GM19043 (cell line): ENCODE measurements around the gene IFNAR2.

Experiments used
- ATAC-seq: cut with Tn5 transposase; IDR thresholded peaks from one replicate; pipeline ENCODE4 v1.9.1; 2021; ENCODE audit warnings: low read depth; ENCODE audit not compliant: unreplicated experiment

IFNAR2 gene

DNA sequence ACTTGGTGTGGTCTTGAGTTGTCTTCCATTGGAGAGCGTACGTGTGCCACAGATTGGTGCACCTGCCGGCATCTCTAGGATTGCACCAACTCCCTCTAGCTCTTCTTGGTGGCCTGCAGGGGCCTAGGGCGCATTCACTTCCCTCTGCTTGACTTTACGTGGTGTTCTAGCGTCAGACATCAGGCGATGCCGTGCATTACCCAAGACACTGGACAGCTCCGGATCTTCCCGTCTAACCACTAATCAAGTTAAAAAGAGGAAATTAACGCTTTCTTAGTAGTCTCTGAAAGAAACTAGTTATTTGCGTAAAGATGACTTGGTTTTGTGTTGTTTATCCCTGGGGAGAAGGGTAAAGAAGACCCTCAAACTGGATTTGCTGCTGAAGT lies 35.9 kb downstream of the IFNAR2 start:
- ATAC-seq = no peak

DNA sequence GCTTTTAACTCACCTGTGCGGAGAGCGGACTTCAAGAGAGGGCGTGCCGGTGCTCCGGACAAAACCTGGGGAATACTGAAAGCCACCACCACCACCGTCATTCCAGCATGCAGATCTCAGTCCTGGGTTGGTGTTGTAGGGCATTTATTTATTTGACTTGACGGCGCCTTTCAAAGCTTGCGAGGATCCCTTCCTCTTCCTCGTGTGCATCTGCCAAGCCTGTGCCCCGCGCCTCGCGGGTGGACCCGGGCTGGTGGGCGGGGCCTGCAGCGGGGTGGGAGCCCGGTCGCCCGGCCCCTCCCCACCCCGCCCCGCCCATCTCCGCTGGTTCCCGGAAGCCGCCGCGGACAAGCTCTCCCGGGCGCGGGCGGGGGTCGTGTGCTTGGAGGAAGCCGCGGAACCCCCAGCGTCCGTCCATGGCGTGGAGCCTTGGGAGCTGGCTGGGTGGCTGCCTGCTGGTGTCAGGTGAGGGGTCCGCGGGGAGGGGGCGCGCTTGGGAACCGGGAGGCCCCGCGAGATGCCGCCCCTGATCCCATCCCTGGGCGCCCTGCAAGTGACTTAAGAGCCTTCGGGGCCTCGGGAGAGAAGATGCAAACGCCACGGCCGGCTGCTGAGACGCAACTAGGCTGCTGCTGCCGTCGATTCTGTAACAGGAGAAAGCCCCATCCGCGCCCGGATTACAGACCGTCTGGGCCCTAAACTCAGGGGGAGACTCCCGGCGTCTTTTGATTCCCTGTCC lies 36.5 kb downstream of the IFNAR2 start, which contains the start of gene IL10RB:
Gene IL10RB (plus strand): TSS at position 318 of the 739 bp plus-strand sequence. CDS start 99 bp downstream, at position 417.
- ATAC-seq = no peak

DNA sequence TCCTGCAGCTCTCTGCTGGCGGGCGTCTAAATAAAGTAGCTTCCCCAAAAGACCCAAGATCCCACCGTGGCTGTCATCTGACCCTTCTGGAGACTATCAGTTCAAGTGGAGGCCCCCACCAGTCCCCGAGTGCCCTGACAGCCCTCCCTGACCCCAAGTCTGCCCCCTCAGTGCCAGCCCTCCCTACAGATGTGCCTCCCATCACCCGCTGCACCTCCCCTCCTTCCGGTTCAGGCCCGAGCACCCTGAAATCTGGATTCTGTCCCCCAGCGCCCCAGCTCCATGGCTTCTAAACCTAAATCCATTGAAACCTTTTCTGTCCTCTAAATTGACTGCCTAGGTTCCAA lies 37.0 kb downstream of the IFNAR2 start:
- no peak for ATAC-seq

DNA sequence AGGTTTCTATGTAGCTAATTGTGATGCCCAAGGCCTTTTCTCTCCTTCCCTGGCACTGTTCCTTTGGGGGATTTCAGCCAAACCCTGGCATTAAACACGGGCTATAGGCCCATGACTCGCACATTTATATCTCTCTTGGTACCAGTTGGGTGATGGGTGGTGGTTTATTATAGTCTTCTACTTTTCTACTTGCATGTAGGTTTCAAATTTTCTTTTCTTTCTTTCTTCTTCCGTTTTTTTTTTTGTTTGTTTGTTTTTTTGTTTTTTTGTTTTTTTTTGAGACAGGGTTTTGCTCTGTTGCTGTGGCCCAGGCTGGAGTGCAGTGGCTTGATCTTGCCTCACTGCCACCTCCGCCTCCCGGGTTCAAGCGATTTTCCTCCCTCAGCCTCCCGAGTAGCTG lies 37.5 kb downstream of the IFNAR2 start:
- no peak for ATAC-seq

DNA sequence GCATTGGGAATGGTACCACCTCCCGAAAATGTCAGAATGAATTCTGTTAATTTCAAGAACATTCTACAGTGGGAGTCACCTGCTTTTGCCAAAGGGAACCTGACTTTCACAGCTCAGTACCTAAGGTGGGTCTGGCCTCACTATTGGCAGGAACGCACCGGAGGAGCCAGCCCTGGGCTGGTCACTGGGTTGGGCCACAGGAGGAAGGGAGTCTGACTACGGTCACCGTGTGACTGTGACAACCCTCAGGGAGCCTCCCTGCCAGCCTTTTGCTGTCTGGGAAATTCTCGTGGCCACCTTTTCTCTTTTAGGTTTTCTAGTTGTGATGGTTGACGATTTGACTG lies 38.6 kb downstream of the IFNAR2 start:
- ATAC-seq = peak; percentile 4

DNA sequence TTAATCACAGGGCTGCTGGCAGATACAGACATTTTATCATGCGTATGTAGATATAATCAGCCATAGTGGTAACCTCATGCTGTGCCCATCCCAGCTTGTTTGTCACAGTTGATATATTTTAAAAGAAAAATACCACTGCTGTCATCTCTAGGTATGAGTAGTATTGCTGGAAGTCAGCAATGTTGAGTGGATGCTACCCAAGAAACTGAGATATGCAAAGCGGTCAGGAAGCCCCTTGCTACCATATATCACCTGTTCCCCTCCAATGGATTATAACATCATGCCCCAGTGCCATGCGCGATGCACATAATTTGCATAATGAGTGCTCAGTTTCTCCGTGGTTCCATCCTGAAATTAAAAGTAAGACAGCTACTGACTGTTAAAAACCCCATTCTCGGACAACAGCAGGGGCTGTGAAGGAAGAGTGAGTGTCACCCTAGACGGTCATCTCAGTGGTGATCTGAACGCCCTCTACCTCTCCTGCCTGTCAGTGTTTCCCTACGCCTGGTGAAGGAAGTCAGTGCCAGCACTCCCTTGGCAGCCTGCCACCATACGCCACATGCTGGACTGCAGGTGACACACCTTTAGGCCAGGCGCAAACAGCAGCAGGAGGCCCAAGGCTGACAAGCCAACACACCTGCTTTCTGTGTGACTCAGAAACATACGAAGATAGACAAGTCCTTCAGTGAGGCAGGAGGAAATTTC lies 39.2 kb downstream of the IFNAR2 start:
- peak; percentile 54 for ATAC-seq

DNA sequence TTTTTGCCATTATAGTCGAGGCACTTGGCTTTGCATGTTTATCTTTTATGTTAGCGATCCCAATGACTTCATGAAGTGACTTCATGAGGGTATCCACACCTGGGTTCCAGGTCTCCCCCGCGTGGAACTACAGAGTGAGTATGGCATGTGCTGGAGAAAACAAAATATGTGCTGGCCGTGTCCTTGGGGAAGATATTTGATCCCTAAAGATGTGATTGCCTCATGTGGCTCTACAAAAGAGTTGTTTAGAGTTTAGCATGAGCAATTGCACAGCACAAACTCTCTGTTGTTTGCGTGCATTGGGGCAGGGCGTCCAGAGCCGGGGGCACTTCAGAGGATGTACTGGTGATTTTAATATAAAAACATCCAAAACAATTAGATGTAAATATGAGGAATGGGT lies 41.2 kb downstream of the IFNAR2 start:
- no peak for ATAC-seq

DNA sequence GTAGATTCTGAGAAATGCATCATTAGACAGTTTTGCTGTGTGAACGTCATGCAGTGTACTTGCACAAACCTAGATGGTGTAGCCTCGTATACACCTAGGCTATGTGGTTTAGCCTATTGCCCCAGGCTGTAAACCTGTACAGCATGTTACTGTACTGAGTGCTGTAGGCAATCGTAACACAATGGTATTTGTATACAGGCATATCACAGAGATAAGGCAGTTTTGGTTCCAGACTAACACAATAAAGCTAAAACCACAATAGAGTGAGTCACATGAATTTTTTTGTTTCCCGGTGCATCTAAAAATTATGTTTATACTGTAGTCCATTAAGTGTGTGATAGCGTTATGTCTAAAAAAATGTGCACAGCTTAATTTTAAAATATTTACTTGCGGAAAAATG lies 43.3 kb downstream of the IFNAR2 start:
- no peak for ATAC-seq

DNA sequence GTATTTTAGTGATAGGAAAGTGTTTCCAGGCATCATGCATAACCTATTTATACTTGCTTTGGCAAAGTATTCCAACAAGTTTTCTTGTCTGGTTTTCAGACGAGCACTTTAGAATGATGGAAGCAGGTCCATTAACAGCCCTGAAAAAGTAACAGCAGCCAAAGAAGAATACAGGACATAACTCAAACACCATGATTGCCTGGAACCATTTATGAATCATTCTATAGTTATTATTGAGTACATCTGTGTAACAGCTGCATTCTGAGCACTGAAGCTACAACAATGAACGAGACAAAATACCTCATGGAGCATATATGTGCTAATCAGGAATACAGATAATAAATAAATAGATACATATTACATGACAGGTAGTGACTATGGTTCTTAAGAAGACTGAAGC lies 49.0 kb downstream of the IFNAR2 start:
- no peak for ATAC-seq

DNA sequence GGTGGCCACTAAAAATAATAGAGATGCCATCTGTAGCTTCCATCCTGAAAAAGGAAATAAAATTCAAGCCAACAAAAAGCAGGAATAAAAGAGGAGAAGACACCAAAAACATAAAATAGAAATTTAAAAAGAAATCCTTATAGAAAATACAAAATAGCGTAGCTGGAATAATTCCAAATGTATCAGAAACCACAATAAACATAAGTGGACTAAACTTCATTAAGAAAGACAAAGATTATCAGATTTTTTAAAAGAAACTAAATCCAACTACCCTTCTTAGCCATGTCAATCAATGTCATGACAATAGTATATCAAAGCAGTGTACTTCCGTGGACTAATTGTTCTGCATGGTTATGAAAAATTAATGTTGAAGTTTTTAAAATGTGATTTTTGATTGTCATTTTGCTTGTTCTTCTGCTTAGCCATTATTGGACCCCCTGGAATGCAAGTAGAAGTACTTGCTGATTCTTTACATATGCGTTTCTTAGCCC lies 49.6 kb downstream of the IFNAR2 start:
- no peak for ATAC-seq
